HL-60 (cell line): ENCODE data around the gene CTSH.

Experiments used
- DNase-seq, 2 experiments: peaks; one replicate each; pipeline ENCODE4 v3.0.0-alpha.2; 2010 to 2020; ENCODE audit warnings: low read depth in 1 of 2, low spot score in 1 of 2
- H3K27ac ChIP-seq: fragments of 250-450 bp; sonication (Bioruptor Pico); replicated peaks from 2 replicates; pipeline ENCODE4 v1.5.1; 2020; ENCODE audit warnings: mild to moderate bottlenecking, moderate library complexity
- H3K27me3 ChIP-seq: fragments of 250-450 bp; sonication (Bioruptor Pico); 2 replicates; pipeline ENCODE4 v1.5.1; 2021; ENCODE audit warnings: mild to moderate bottlenecking, moderate library complexity; ENCODE audit not compliant: insufficient read depth, poor library complexity, severe bottlenecking
- H3K4me3 ChIP-seq: replicated peaks from 2 replicates; pipeline ENCODE4 v1.5.1; 2011; ENCODE audit warnings: mild to moderate bottlenecking, control low read depth, low read length; ENCODE audit not compliant: insufficient read depth
- GABPA ChIP-seq: IDR thresholded peaks from 2 replicates; pipeline ENCODE4 v1.6.1; 2012; ENCODE audit warnings: low read depth
- POLR2AphosphoS5 ChIP-seq: IDR thresholded peaks from 2 replicates; pipeline ENCODE4 v1.6.1; 2012; ENCODE audit warnings: low read depth
- SPI1 ChIP-seq: IDR thresholded peaks from 2 replicates; pipeline ENCODE4 v1.6.1; 2012; ENCODE audit warnings: low read depth, mild to moderate bottlenecking, borderline replicate concordance
- TF ChIP-seq, protein P1 (sequence below): IDR thresholded peaks from one replicate; pipeline ENCODE4 v1.5.1; 2011; ENCODE audit warnings: low read length, control low read depth, inconsistent platforms; ENCODE audit not compliant: insufficient read depth
- TF ChIP-seq, protein P2 (sequence below): IDR thresholded peaks from 2 replicates; pipeline ENCODE4 v1.6.1; 2012; ENCODE audit warnings: low read depth; ENCODE audit not compliant: insufficient replicate concordance

CTSH gene

DNA sequence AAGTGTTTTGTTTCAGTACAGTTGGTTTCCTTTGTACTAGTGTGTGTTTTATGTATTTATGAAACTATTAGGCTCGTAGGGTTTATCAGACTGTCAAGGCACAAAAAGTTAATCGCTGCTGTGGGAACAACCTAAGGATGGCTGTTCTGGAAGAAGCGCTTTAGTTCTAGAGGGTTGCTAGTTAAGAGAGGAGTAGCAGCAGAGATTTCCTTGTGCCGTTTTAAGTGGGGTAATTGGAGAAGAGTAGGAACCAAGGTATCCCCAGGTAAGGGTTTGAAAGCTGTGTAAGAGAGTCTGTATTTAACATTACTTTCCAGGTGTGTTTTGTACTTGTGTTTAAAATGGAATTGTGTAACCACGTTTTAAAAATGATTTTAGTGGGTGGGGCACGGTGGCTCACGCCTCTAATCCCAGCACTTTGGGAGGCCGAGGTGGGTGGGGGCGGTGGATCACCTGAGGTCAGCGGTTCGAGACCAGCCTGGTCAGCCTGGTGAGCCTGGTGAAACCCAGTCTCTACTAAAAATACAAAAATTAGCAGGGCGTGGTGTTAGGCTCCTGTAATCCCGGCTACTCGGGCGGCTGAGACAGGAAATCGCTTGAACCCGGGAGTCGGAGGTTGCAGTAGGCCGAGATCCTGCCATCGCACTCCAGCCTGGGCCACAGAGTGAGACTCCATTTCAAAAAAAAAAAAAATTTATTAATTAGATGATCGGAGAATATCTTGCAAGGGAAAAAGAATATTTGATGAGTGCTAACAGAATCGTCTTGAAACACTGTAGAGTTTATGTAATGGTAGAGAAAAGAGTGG, 69.5 kb downstream of the CTSH start:
- peak overlapping the region; percentile 100 for H3K27ac ChIP-seq
- H3K4me3 ChIP-seq = peak overlapping the region; percentile 63
- no peaks in the 10 kb centered on the region for H3K27me3 ChIP-seq
- TF ChIP-seq GABPA = no peak
- TF ChIP-seq, protein P1, sequence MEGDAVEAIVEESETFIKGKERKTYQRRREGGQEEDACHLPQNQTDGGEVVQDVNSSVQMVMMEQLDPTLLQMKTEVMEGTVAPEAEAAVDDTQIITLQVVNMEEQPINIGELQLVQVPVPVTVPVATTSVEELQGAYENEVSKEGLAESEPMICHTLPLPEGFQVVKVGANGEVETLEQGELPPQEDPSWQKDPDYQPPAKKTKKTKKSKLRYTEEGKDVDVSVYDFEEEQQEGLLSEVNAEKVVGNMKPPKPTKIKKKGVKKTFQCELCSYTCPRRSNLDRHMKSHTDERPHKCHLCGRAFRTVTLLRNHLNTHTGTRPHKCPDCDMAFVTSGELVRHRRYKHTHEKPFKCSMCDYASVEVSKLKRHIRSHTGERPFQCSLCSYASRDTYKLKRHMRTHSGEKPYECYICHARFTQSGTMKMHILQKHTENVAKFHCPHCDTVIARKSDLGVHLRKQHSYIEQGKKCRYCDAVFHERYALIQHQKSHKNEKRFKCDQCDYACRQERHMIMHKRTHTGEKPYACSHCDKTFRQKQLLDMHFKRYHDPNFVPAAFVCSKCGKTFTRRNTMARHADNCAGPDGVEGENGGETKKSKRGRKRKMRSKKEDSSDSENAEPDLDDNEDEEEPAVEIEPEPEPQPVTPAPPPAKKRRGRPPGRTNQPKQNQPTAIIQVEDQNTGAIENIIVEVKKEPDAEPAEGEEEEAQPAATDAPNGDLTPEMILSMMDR = no peak
- TF ChIP-seq, protein P2, sequence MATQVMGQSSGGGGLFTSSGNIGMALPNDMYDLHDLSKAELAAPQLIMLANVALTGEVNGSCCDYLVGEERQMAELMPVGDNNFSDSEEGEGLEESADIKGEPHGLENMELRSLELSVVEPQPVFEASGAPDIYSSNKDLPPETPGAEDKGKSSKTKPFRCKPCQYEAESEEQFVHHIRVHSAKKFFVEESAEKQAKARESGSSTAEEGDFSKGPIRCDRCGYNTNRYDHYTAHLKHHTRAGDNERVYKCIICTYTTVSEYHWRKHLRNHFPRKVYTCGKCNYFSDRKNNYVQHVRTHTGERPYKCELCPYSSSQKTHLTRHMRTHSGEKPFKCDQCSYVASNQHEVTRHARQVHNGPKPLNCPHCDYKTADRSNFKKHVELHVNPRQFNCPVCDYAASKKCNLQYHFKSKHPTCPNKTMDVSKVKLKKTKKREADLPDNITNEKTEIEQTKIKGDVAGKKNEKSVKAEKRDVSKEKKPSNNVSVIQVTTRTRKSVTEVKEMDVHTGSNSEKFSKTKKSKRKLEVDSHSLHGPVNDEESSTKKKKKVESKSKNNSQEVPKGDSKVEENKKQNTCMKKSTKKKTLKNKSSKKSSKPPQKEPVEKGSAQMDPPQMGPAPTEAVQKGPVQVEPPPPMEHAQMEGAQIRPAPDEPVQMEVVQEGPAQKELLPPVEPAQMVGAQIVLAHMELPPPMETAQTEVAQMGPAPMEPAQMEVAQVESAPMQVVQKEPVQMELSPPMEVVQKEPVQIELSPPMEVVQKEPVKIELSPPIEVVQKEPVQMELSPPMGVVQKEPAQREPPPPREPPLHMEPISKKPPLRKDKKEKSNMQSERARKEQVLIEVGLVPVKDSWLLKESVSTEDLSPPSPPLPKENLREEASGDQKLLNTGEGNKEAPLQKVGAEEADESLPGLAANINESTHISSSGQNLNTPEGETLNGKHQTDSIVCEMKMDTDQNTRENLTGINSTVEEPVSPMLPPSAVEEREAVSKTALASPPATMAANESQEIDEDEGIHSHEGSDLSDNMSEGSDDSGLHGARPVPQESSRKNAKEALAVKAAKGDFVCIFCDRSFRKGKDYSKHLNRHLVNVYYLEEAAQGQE = no peak
- TF ChIP-seq POLR2AphosphoS5 = no peak
- no peak for TF ChIP-seq SPI1
- DNase-seq = no peak

DNA sequence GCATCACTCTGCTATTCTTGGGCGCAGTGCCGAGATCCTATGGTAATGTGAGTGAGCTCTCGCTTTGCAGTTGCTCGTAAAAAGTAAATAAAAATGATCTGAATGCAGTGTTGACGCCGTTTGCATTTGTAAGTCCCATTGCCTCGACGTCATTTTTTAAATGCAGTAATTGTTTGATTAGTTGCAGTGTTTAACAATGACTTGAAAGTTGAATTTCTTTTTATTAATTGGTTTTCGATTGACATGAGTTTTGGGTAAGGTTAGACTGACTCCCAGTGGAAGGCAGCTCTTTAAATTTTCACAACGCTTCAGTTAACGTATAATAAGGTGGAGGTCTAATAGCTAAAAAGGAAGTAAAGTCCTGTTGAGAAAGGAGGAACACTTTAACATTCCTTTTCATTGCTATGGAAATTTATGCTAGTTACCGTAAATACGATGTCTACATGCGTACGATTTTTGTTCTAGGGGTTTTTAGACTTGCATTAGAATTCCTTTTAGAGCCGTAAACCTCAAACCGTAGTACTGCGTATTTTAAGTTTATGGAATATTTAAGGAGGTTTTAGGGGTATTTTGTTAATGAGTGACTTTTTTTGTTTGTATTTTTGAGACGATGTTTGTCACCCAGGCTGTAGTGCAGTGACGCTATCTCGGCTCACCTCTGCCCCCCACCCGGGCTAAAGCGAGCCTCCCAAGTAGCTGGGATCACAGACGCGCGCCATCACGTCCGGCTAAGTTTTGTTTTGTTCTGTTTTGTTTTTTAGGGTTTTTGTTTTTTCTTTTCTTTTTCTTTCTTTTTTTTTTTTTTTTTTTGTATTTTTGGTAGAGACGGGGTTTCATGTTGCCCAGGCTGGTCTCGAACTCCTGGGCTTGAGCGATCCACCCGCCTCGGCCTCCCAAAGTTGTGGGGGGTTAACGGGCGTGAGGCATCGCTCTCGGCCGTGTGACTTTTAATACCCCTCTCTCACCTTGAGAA, 70.8 kb downstream of the CTSH start:
- peak overlapping the region; percentile 100 for H3K27ac ChIP-seq
- peak overlapping the region; percentile 63 for H3K4me3 ChIP-seq

DNA sequence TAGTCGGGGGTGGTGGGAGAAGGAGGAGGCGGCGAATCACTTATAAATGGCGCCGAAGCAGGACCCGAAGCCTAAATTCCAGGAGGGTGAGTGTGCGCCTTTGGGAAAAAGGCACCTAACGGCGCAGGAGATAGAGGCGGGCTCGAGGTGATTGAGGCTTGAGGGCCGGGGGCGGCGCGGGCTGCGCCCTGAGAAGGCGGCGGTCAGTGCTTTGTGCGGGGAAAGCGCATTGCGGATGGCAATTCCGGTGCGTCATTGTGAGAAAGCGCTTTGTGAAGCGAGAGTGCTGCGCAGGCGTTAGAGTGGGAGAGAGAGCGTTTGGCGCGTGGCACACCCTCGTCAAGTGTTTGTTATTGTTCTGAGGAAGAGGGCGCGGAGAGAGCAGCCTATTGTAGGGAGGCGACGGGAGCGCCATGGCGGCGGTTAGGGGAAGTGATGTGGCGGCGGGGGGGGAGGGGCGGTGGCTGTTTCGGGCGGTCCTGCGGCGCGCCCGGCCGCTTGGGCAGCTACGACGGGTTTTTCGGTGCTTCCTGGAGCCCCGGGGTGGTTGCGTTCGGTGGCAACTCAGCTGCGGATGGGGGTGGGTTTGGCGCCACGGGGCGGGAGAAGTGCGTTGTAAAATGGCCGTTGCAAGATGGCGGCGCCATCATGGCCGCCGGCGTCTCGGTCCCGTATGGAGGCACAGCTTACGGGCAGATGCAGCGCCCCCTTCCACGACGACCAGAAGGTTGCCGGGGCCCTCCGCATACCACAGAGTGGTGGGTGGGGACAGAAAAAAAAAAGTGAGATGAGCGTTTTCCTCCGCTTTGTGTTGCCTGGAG, 71.7 kb downstream of the CTSH start:
- DNase-seq = peak; percentile 76 to 88
- Histone ChIP-seq H3K27ac (peak overlapping the region; percentile 100), H3K27me3 (no peaks in the 10 kb centered on the region), H3K4me3 (peak overlapping the region; percentile 63)
- TF ChIP-seq, protein P2 = peak; percentile 23
- 0 out of 2 replicates have a peak, but pooled peaks have one; percentile 47 for TF ChIP-seq SPI1
- no peak for TF ChIP-seq GABPA
- TF ChIP-seq POLR2AphosphoS5 = peak; percentile 33; the same call in 1 of the 2 replicates
- TF ChIP-seq, protein P1 = peak; percentile 33

More for the DNA sequence above, 70.8 kb downstream of the CTSH start:
- no peak for TF ChIP-seq GABPA
- H3K27me3 ChIP-seq = no peaks in the 10 kb centered on the region
- no peak for DNase-seq
